IPS-18c (cell line): ENCODE data around the gene TMEM247.

Experiments used
- H3K4me3 ChIP-seq: 2 replicates; pipeline ENCODE4 v1.7.0; 2013; ENCODE audit warnings: low read depth, mild to moderate bottlenecking, low read length, moderate library complexity; ENCODE audit not compliant: insufficient read depth
- H3K9me3 ChIP-seq: one replicate; pipeline ENCODE4 v1.6.1; 2013; ENCODE audit warnings: mild to moderate bottlenecking, low read length, moderate library complexity; ENCODE audit not compliant: control insufficient read depth, insufficient read depth

Gene TMEM247

DNA sequence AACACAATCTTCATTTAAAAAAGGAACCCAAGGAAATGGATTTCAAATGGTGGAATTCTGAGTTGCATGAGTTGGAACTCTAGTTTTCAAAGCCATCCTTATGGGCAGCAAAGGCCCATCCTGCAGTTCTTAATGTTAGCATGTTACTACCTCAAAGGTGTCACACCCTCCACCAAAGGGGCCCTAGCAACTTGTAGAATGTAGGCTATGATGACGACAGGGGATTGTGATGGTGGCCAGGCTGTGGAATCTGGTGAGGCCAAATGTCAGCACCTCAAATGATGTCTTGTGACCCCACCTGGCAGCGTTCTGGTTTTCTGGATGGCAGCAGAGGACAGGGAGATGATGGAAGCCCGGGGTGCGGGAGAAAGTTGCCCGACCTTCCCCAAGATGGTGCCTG, at the start of gene TMEM247:
Gene TMEM247 (plus strand): TSS at position 301 of the 400 bp plus-strand sequence.
- Histone ChIP-seq H3K4me3 (no peak within 1 kb of the TSS), H3K9me3 (peaks cover 7% of the 10 kb centered on the region)

DNA sequence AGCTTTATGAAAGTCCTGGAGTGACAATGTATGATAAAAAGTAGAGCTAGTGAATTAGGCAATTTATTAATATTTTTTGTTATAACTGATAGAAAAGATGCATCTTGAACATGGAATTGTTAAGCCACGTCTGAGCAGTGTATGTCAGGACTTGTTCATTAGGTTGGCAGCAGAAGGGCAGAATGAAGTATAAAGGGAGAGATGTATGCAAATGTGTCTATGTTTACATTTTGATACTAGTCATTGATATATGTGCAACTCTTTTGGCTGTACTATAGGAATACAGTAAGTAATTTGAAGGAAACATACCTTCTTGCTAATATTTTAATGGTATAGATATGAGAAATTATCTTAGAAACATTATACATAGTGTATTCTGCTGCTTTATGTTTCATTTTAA, 49.0 kb upstream of the TMEM247 start:
- Histone ChIP-seq H3K4me3 (no peak overlapping the region), H3K9me3 (no peaks in the 10 kb centered on the region)

DNA sequence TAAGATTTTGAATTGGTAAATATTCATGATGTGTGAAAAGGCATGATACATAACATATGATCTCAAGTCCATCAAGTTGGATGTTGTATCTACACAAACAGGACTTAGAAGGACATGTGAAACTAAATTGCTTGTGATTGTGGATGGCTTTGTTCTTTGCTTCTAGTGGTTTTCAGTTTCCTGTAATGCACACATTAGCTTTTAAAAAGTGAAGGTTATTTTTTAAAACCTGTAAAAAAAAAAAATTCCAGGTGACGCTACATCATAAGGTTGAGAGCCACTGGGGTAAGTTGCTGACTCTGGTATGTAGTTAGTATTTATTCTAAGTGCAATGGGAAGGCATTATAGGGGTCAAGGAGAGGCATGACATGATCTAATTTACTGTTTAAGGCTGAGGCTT, 48.4 kb upstream of the TMEM247 start:
- H3K9me3 ChIP-seq: no peaks in the 10 kb centered on the region
- no peak overlapping the region for H3K4me3 ChIP-seq

DNA sequence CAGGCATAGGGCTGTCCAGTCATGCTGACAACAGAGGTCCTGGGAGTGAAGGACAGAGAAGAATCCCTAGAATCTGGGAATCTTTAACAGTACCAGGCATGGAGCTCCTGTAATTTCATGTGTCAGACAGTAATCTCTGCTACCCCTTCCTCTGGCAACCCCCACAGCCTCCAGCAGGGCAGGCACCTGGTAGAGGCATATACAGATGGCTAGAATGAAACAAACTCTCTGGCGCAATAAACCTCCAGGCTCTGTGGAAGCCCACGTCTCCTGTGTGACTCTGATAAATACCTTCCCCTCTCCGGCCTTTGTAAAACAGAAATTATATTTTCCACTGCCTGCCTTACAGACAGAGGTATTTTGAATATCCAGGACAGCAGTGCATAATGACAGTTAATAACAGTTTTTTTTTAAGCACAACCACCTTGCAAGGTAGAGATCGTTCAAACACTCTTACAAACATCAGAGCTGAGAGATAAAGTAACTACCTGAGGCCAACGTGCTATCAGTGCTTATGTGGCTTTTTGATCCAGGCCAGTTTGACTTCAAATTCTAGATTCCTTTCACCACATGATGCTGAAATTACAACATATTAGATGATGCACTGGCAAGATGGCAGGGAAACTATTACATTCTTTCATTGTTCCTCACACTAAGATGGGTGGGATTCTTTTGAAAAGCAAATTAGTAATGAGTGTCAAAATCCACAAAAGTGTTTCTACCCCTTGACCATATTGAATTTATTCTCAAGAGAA, 47.7 kb upstream of the TMEM247 start:
- Histone ChIP-seq H3K9me3 (no peaks in the 10 kb centered on the region), H3K4me3 (no peak overlapping the region)

DNA sequence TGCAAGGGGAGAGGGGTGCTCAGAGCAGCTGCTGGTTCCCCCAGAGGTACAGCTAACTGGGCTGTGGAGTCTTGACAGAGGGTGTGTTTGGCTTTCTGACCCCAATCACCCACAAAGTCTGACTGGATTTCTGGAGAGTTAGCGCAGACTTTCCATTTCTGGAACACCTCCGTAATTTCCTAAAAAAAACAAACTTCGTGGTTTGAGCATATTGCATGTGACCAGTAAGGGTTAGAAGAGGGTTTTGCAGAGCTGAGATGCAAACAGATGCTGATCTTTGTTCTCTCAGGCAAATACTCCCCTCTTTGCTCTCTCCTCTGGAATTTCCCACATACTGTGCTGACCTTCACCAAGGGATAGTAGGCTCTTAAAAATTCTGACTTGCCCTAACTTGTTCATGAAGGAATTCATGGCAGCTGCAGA, 44.5 kb upstream of the TMEM247 start:
- Histone ChIP-seq H3K4me3 (no peak overlapping the region), H3K9me3 (no peaks in the 10 kb centered on the region)

DNA sequence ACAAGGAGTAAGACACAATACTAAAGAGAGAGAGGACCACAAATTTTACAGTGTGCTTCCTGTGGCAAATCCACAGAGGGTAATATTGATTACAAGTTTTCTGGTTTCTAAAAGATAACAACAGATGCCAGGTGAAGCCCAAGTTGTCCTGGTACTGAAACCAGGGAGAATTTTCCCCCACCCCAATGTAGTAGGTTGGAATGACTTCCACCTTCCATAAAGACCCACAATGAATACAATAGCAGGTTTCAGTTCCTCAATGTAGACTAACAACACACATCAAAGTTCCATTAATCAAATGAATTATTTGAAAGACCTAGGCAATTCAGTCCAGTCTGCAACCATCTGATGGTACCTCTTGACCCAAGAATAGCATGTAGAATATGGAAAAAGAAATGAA, 44.0 kb upstream of the TMEM247 start:
- Histone ChIP-seq H3K4me3 (no peak overlapping the region), H3K9me3 (no peaks in the 10 kb centered on the region)

DNA sequence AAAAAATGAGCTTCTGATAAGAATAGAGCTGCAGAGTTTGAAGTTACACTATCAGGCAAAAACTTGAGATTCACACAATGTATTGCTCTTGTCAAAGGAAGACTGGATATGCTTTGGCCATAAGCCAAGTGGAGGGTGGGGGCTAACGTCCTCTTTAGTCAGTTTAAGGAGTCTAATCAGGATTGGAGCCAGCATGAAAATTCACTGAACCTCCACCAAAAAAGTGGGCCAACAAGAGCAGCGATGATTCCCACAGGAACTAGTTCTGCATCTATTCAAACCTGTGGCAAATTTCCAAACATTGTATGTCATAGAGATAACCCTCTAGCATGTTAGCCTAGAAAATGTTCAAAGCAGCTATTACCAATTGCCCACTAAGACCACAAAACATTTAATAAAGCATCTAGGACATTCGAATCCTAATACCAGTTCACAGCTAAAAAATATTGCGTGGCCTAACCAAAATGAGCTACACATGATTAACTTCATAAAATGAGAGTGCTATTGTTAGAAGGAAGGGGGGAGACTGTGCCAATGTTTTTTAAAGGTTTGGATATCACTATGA, 43.5 kb upstream of the TMEM247 start:
- no peaks in the 10 kb centered on the region for H3K9me3 ChIP-seq
- no peak overlapping the region for H3K4me3 ChIP-seq

DNA sequence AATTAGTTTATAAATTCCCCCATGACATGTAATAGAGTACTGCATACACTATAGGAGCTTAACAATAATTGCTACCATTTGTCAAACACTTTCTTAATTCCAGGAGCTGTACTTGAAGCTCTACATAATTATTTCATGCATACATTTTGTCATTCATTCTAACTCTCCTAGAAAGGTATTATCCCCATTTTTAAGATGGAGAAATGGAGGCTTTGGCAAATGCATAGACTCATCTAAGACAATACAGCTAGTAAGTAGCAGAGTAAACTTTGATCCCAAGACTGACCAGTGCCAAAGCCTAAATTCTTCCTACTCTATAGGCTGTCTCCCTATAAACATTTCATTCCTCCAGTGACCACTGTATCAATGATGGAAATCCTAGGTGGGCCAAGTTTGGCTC, 42.6 kb upstream of the TMEM247 start:
- Histone ChIP-seq H3K9me3 (no peaks in the 10 kb centered on the region), H3K4me3 (no peak overlapping the region)

DNA sequence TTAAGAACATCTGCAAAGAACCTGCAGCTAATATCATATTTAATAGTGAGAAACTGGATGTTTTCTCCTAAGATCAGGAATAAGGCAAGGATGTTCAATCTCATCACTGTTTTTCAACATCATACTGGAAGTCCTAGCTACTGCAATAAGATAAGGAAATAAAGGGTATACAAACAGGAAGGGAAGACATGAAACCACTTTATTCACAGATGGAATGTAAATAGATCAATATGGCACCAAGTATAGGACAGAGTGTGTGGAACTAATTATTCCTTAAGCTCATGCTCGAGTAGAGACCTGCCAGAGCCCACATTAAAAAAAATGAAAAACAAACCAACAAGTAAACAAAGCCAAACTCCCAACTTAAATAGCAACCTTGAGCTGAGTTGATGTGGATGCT, 41.3 kb upstream of the TMEM247 start:
- Histone ChIP-seq H3K4me3 (no peak overlapping the region), H3K9me3 (no peaks in the 10 kb centered on the region)

DNA sequence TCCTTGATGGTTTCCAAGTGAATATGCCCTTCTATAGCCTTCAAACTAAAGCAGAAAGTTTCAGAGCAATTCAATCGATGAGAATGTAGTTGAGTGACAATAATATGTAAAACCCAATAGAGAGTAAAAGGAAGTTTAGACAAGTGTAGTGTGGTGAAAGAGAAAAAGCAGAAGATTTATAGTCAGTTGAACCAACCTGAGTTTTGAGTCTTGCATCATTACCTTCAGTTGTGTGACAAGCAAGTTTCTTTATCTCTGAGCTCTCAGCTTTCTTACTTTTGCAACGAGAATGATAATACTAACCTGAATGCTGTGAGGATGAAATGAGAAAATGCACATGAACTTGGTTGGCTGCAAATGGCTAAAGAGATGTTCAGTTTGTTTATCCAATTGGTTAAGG, 40.6 kb upstream of the TMEM247 start:
- H3K9me3 ChIP-seq: peaks cover 4% of the 10 kb centered on the region
- H3K4me3 ChIP-seq: no peak overlapping the region

DNA sequence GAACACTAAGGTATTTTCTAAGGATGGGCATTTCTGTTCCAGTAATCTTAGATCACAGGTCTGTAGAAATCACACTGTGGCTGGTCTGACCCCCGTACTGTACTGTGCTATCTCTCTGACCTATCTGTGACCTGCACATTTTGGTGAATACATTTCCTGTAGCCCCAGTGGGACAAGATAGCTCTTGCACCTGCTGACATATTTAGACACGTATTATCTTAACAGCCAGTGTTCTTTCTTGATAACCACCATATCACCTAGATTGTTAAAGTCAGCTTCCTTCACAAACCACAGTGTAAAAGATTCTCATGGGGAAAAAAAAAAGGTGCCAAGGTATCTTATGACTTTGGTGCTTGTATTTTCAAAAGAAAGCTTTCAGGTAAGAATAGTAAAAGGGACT, 39.8 kb upstream of the TMEM247 start:
- no peak overlapping the region for H3K4me3 ChIP-seq
- H3K9me3 ChIP-seq: peaks cover 4% of the 10 kb centered on the region

DNA sequence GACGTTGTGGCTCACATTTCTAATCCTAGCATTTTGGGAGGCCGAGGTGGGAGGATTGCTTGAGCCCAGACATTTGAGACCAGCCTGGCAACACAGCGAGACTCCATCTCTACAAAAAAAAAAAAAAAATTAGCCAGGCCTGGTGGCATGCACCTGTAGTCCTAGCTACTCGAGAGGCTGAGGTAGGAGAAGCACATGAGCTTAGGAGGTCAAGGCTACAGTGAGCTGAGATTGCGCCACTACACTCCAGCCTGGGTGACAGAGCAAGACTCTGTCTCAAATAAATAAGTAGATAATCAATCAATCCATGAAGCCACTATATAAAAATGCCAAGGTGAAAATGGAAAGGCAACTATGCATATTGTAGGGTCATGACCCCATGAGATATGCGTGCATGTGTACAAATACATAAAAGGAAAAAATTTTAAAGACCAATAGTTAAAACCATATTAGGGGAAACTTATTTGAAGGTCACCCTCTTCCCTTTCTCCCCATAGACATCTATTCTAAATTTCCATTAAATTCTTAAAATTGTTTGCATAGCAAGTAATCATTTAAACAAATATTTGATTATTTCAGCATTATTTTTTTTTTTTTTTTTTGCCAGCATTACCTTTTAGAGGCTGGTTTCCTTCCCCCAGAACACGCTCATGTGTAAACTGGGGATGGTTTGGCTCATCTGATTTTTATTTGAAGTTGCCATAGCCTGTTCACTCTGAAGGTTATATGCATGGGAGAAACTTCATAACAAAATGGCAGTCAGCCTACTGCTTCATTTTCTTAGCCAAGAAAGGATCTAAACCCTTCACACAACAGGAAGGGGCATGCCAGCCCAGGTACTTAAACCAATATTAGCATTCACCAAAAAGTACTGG, 37.3 kb upstream of the TMEM247 start:
- Histone ChIP-seq H3K9me3 (peaks cover 4% of the 10 kb centered on the region), H3K4me3 (no peak overlapping the region)

DNA sequence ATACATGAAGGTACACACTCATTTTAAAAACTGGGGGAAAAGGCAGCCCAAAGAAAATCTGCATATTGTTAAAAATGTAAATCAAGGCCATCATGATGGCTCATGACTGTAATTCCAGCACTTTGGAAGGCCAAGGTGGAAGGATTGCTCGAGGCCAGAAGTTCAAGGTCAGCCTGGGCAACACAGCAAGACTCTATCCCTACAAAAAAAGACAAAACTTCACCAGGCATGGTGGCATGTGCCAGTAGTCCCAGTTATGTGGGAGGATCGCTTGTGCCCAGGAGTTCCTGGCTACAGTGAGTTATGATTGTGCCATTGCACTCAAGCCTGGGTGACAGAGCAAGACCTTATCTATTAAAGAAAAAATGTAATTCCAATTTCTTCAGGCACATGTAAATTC, 34.6 kb upstream of the TMEM247 start:
- no peak overlapping the region for H3K4me3 ChIP-seq
- H3K9me3 ChIP-seq: peaks cover 4% of the 10 kb centered on the region

DNA sequence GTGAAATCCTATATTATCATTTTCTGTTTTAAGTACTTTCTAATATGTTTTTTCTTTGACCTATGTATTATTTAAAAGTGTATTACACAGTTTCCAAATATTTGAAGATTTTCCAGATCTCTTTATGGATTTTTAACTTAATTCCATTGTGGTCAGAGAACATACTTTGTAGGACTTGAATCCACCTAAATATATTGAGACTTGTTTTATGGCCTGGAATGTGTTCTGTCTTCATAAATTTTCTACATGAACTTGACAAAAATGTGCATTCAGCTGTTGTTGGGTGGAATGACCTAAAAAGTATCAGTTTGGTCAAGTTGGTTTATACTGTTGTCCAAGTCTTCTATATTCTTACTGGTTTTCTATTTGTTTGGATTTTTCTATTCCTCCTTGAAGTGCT, 33.8 kb upstream of the TMEM247 start:
- H3K4me3 ChIP-seq: no peak overlapping the region
- peaks cover 4% of the 10 kb centered on the region for H3K9me3 ChIP-seq

DNA sequence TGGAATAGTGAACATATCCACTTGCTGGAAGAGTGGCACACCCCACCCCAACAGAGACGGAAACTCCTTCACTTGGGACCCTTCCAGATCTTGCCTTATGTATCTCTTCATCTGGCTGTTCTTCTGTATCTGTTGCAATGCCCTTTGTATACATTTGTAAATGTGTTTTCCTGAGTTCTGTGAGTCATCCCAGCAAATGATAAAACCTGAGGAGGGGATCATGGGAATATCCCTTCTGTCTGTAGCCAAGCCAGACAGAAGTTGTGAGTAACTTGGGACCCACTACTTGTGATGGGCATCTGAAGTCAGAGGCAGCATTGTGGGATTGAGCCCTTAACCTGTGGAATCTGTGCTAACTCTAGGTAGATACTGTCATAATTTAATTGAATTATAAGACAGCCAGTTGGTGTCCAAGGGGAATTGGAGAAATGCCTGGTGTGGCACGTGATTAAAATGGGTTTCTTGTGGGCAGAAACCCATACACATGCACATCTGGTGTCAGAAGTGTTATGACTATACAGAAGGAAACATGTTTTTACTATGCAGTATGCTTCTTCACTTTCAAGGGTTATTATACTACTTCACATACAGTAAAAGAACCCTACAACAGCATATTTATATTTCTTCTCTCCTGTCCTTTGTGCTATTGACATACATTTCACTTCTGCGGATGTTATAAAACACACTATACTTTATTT, 32.3 kb upstream of the TMEM247 start:
- Histone ChIP-seq H3K9me3 (peaks cover 4% of the 10 kb centered on the region), H3K4me3 (no peak overlapping the region)

DNA sequence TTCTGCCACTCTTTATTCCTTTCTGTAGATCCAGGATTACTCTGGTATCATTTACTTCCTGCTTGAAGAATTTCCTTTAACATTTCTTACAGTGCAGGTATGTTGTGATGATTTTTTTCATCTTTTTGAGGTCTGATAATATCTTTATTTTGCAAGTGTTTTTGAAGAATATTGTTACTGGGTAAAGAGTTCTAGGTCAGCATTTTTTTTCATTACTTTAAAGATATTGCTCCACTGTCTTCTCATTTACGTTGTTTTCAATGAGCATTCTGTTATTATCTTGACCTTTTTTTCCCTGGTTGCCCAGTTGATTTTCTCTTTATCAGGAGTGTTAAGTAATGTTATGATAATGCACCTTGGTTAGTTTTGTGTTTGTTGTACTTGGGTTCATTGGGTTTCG, 31.7 kb upstream of the TMEM247 start:
- H3K4me3 ChIP-seq: no peak overlapping the region
- peaks cover 4% of the 10 kb centered on the region for H3K9me3 ChIP-seq

DNA sequence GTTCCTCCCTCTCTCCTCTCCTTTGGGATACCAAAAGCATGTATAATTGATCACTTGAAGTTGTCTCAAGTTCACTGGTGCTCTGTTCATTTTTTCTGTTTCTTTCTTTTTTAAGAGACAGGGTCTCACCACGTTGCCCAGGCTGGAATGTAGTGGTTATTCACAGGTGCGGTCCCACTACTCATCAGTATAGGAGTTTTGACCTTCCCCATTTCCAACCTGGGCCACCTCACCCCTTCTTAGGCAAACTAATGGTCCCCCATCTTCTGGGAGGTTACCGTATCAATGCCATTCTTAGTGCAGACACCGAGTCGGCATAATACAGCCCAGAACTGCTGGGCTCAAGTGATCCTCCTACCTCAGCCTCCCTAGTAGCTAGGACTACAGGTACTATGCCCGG, 31.3 kb upstream of the TMEM247 start:
- Histone ChIP-seq H3K9me3 (peaks cover 4% of the 10 kb centered on the region), H3K4me3 (no peak overlapping the region)
